ENCODE results near the gene UVRAG. TPM values are rescaled to one million over a fixed set of nuclear protein-coding genes. Genes with fewer than 3 reads are reported as not detected.
A peak's percentile ranks its signal among the peaks of the same experiment; 100 is the strongest.

Gene UVRAG
- total RNA-seq, 1 donor from 2014 or later, result 45.2 TPM

GRCh38 chr11:75867778-75868374 lies 52.9 kb downstream of the UVRAG start:
- intact Hi-C loops (cut with DNase I), result loop anchor here (1.0 to 10.0 kb wide), 4 partner anchors 41 to 143 kb away; partner anchors contain the start of gene UVRAG
- H3K4me1 ChIP-seq, result no peaks in the 10 kb centered on the region
- H3K4me3 ChIP-seq, result no peak overlapping the region
- H3K27me3 ChIP-seq, result no peaks in the 10 kb centered on the region
- peak; percentile 75 to 79 (median 77) for TF ChIP-seq CTCF (IDR thresholded peaks at IDR 0.05)
- H3K36me3 ChIP-seq, result no peaks in the 10 kb centered on the region
- H3K9me3 ChIP-seq, result no peaks in the 10 kb centered on the region
- no peak for DNase-seq (ENCODE audit: low spot score in 2 of 2)
- no peak overlapping the region for H3K27ac ChIP-seq

- no peak overlapping the region for H3K4me3 ChIP-seq
- TF ChIP-seq CTCF (IDR thresholded peaks at IDR 0.05), result no peak
- no peak for DNase-seq (ENCODE audit: low spot score in 2 of 2)
- no peaks in the 10 kb centered on the region for H3K4me1 ChIP-seq
- H3K9me3 ChIP-seq, result no peaks in the 10 kb centered on the region
- no peaks in the 10 kb centered on the region for H3K27me3 ChIP-seq
- H3K36me3 ChIP-seq, result no peaks in the 10 kb centered on the region
- intact Hi-C loops (cut with DNase I), result loop anchor here (1.0 to 10.0 kb wide), 3 partner anchors 52 to 144 kb away; partner anchors contain the start of gene UVRAG
- no peak overlapping the region for H3K27ac ChIP-seq
Observed at GRCh38 chr11:75868990-75869389, 54.0 kb downstream of the UVRAG start.

DNA sequence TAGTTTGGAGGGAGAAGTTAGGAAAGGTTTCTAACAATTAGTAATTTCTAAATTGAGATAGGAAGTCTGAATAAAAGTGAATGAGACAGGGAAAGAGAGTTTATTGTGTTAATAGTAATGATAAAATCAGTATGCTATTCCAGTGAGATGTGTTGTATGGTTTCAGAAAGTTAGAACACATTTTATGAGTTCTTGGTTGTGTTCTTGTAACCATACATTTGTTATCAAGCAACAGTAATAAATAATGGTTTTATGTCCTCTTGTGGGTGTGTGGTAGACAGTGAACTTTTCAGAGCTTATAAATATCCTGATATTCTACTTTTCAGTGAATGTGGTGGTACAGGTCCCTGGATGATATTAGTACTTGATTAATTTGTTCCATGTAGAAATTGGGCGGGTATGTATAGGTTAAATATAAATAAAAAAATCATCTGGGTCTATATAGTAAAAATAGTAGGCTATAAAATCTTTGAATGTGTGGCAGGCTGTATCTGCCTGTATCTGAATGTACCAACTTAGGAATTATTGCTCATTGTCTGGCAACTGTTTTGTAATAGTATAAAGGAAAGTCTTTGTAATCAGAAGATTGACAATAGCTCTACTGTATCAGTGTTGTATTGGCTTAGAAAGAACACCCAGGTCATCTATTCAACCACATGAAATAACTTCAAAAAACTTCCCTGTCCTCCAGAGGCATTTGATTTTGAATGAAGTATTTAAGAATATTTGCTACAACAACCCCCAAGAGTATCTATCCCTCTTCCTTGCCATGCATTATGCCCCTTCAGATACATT lies 54.8 kb downstream of the UVRAG start:
- Histone ChIP-seq H3K36me3 (no peaks in the 10 kb centered on the region), H3K9me3 (no peaks in the 10 kb centered on the region), H3K27ac (no peak overlapping the region), H3K4me3 (no peak overlapping the region), H3K27me3 (no peaks in the 10 kb centered on the region), H3K4me1 (no peaks in the 10 kb centered on the region)
- no peak for DNase-seq (ENCODE audit: low spot score in 2 of 2)
- intact Hi-C loops (cut with DNase I), result loop anchor here (5.0 to 10.0 kb wide), 2 partner anchors 53 to 145 kb away; partner anchors contain the start of gene UVRAG
- no peak for TF ChIP-seq CTCF (IDR thresholded peaks at IDR 0.05)

DNA sequence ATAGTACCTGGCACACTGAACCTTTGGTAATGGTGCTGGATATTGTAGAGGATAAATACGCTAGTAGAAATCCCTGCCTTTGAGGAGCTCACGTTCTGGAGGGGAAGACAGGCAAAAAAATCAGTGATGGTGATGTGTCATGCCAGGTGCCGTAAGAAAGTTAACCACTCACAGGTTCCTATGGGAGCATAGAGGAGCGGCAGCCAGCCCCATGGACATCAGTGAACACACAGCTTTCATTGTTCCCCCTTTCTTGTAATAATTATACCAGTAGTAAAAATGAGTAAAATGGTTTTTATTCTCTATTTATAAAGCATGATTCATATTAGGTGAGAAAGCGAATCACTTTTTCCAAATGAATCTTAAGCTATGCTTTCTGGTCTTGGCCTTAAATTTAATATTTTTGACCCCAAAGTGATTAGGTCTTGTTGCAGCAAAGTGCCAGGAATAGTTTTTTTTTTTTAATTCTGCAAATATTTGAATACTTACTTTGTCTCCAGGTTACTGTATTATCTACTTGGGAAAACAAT lies 57.9 kb downstream of the UVRAG start:
- H3K27ac ChIP-seq, result no peak overlapping the region
- DNase-seq (ENCODE audit: low spot score in 2 of 2), result no peak
- H3K4me1 ChIP-seq, result no peaks in the 10 kb centered on the region
- H3K9me3 ChIP-seq, result no peaks in the 10 kb centered on the region
- no peak overlapping the region for H3K4me3 ChIP-seq
- H3K27me3 ChIP-seq, result no peaks in the 10 kb centered on the region
- H3K36me3 ChIP-seq, result no peaks in the 10 kb centered on the region
- no peak for TF ChIP-seq CTCF (IDR thresholded peaks at IDR 0.05)
- intact Hi-C loops (cut with DNase I), result no loop called here

- H3K27ac ChIP-seq, result no peak overlapping the region
- no peaks in the 10 kb centered on the region for H3K36me3 ChIP-seq
- no peaks in the 10 kb centered on the region for H3K27me3 ChIP-seq
- no peak for DNase-seq (ENCODE audit: low spot score in 2 of 2)
- no peak overlapping the region for H3K4me3 ChIP-seq
- TF ChIP-seq CTCF (IDR thresholded peaks at IDR 0.05), result no peak
- no peaks in the 10 kb centered on the region for H3K4me1 ChIP-seq
- intact Hi-C loops (cut with DNase I), result no loop called here
- H3K9me3 ChIP-seq, result no peaks in the 10 kb centered on the region
Observed at GRCh38 chr11:75873417-75874221, 58.6 kb downstream of the UVRAG start.

All from ascending aorta (tissue), 2 donors.